HepG2 (cell line): ENCODE data around the gene AMHR2. TPM values are rescaled to one million over a fixed set of nuclear protein-coding genes. Genes with fewer than 3 reads are reported as not detected.

ENCODE experiments used
- ATAC-seq: fragments of 200-7000 bp; cut with Tn5 transposase; 3 replicates; pipeline ENCODE4 v1.9.1; 2020; ENCODE audit warnings: mild to moderate bottlenecking, moderate library complexity
- BruUV-seq: library from RNA; stranded (reverse); fragments of 400-500 nt; replicated peaks from 2 replicates; lab custom pipeline; 2021; lab: Mats Ljungman, UMichigan
- CTCF ChIA-PET: fragments of 300-600 bp; formaldehyde crosslinking; extraction: SDS; loops from one replicate; lab custom pipeline; 2021; ENCODE audit warnings: low total read pairs, inconsistent platforms, low intra/inter-chr PET ratio; lab: Yijun Ruan, JAX
- POLR2A ChIA-PET: fragments of 350-600 bp; sonication (Branson Sonifier 250); formaldehyde crosslinking; loops from one replicate; lab custom pipeline; 2020; ENCODE audit warnings: antibody characterized with exemption, inconsistent platforms; lab: Yijun Ruan, JAX
- DNase-seq: peaks from one replicate; pipeline ENCODE4 v3.0.0-alpha.2; 2015; ENCODE audit warnings: low spot score
- FAIRE-seq: peaks from 3 replicates; lab custom pipeline; 2011; peaks lifted over from hg19 to GRCh38; lab: Jason Lieb, UNC
- H2AFZ ChIP-seq: one replicate; pipeline ENCODE4 v1.6.1; 2011; ENCODE audit warnings: low read length, inconsistent platforms
- H3K27ac ChIP-seq: fragments of 300-600 bp; 3 replicates; pipeline ENCODE4 v1.8.0; 2011; ENCODE audit warnings: mixed run types, mild to moderate bottlenecking, mixed read lengths, low read length, inconsistent platforms; ENCODE audit not compliant: insufficient read depth; ENCODE audit errors: extremely low read length
- H3K27me3 ChIP-seq, 2 experiments: fragments of 200-600 bp in 1 of 2; 2 replicates in 1 of 2; 3 replicates in 1 of 2; pipeline versions ENCODE4 v1.6.0 to v1.8.0; 2011; ENCODE audit warnings: low read length in 2 of 2, mild to moderate bottlenecking in 2 of 2, moderate library complexity in 2 of 2, inconsistent platforms in 1 of 2; ENCODE audit not compliant: insufficient read depth in 2 of 2, control insufficient read depth in 1 of 2
- H3K36me3 ChIP-seq, 2 experiments: fragments of 200-600 bp in 1 of 2; replicated peaks in 1 of 2; 2 replicates in 1 of 2; 3 replicates in 1 of 2; pipeline versions ENCODE4 v1.5.1 to v1.8.0; 2011; ENCODE audit warnings: low read length in 2 of 2, inconsistent platforms in 1 of 2; ENCODE audit not compliant: insufficient read depth in 2 of 2, control insufficient read depth in 1 of 2
- H3K4me1 ChIP-seq: 2 replicates; pipeline ENCODE4 v1.5.1; 2012; ENCODE audit warnings: low read length, inconsistent platforms; ENCODE audit not compliant: insufficient read depth
- H3K4me2 ChIP-seq: 2 replicates; pipeline ENCODE4 v1.6.0; 2011; ENCODE audit warnings: low read depth, low read length, inconsistent platforms
- H3K4me3 ChIP-seq, 3 experiments: fragments of 200-600 bp in 1 of 3; sonication (generic), shearing (Covaris generic) in 1 of 3; replicated peaks in 1 of 3; 2 replicates each; pipeline ENCODE4 v1.5.1; 2011 to 2016; ENCODE audit warnings: low read length in 3 of 3, inconsistent platforms in 2 of 3, low read depth in 2 of 3, mild to moderate bottlenecking in 2 of 3, control low read depth in 1 of 3, mixed read lengths in 1 of 3; ENCODE audit not compliant: insufficient read depth in 1 of 3
- H3K79me2 ChIP-seq: one replicate; pipeline ENCODE4 v1.6.1; 2011; ENCODE audit warnings: low read length, inconsistent platforms; ENCODE audit not compliant: insufficient read depth
- H3K9ac ChIP-seq: 2 replicates; pipeline ENCODE4 v1.6.0; 2011; ENCODE audit warnings: mild to moderate bottlenecking, low read depth, low read length, inconsistent platforms; ENCODE audit not compliant: insufficient read depth
- H3K9me3 ChIP-seq: 2 replicates; pipeline ENCODE4 v1.5.1; 2012; ENCODE audit warnings: mild to moderate bottlenecking, low read length
- H4K20me1 ChIP-seq: 2 replicates; pipeline ENCODE4 v1.6.0; 2011; ENCODE audit warnings: inconsistent platforms, mild to moderate bottlenecking, low read length, moderate library complexity; ENCODE audit not compliant: insufficient read depth
- FOXP4 ChIP-seq: sonication (generic); formaldehyde crosslinking; IDR thresholded peaks from 2 replicates; pipeline ENCODE4 v1.4.0; 2020; ENCODE audit warnings: missing genetic modification reagents
- SKI ChIP-seq: fragments of 450-650 bp; IDR thresholded peaks from one replicate; pipeline ENCODE4 v1.6.1; 2018; ENCODE audit warnings: mild to moderate bottlenecking; ENCODE audit not compliant: partially characterized antibody
- ZBTB10 ChIP-seq: sonication (generic); formaldehyde crosslinking; IDR thresholded peaks from 2 replicates; pipeline ENCODE4 v1.4.0; 2020; ENCODE audit warnings: missing genetic modification reagents, borderline replicate concordance
- ZKSCAN1 ChIP-seq: fragments of 150-350 bp; IDR thresholded peaks from 2 replicates; pipeline ENCODE4 v1.6.1; 2014; ENCODE audit warnings: low read length
- ZNF160 ChIP-seq: sonication (generic); formaldehyde crosslinking; IDR thresholded peaks from 2 replicates; pipeline ENCODE4 v1.8.0; 2022; ENCODE audit warnings: mild to moderate bottlenecking, inconsistent platforms, missing genetic modification reagents
- ZNF552 ChIP-seq: sonication (generic); formaldehyde crosslinking; IDR thresholded peaks from 2 replicates; pipeline ENCODE4 v1.9.0; 2022; ENCODE audit warnings: missing genetic modification reagents, mild to moderate bottlenecking, borderline replicate concordance
- ZNF781 ChIP-seq: sonication (generic); formaldehyde crosslinking; IDR thresholded peaks from 2 replicates; pipeline ENCODE4 v1.5.1; 2020; ENCODE audit warnings: borderline replicate concordance, mild to moderate bottlenecking, missing genetic modification reagents; ENCODE audit errors: not compliant biosample characterization
- WGBS: methylation state at CpG from one replicate; pipeline ENCODE4 v1.1.6; 2017; ENCODE audit warnings: low lambda C conversion rate; 5-methylcytosine and 5-hydroxymethylcytosine counted together
- in situ Hi-C: cut with HindIII; loops from 2 replicates; pipeline ENCODE4 v1.10.0; 2017; ENCODE audit warnings: low pct_unique_long_range_greater_than_20kb; ENCODE audit not compliant: extremely low pct_ligation_motif_present
- intact Hi-C: fragments of 100-400 bp; cut with micrococcal nuclease; formaldehyde crosslinking; loops from one replicate; pipeline ENCODE4 v1.10.0; 2022; ENCODE audit not compliant: unreplicated experiment
- polyA plus RNA-seq, 8 experiments: library from polyadenylated mRNA; depleted of rRNA in 3 of 8; stranded (reverse) in 7 of 8; unstranded in 1 of 8; fragments of >200 nt; fragmentation: Illumina TruSeq in 4 of 8; extraction: Trizol in 4 of 8; gene quantifications; 2 replicates each; pipeline versions ENCODE4 v1.2.1 to v1.2.3, GENCODE V29; 2011 to 2016; ENCODE audit warnings: low read depth in 4 of 8, missing spikeins in 1 of 8, mixed read lengths in 1 of 8; ENCODE audit not compliant: insufficient read depth in 1 of 8
- total RNA-seq, 5 experiments: library from RNA; depleted of rRNA; stranded (reverse); fragments of >200 nt; fragmentation: Illumina TruSeq; extraction: Trizol; gene quantifications; 2 replicates each; pipeline ENCODE4 v1.2.3, GENCODE V29; 2016; ENCODE audit warnings: low read depth in 1 of 5

AMHR2 gene
- total and polyA plus RNA-seq, 2 of the 13 experiments (the other 11 are each of a cell fraction or from before 2014, with no cell fraction given): 0.24 to 0.58 TPM

GRCh38 chr12:53424626-53425514 is 1.2 kb downstream of the AMHR2 start:
- H4K20me1 ChIP-seq: no peaks in the 10 kb centered on the region
- no peaks in the 10 kb centered on the region for H3K9me3 ChIP-seq
- ChIA-PET POLR2A (interaction anchor here (1.2 to 1.7 kb wide), 2 partner anchors 16 to 104 kb away, joined by 8 to 12 read pairs; partner anchors contain the start of genes AAAS and PRR13), CTCF (no interaction called here)
- peak overlapping the region; percentile 77 for H2AFZ ChIP-seq
- 24% methylated on average over 7 of the region's 9 CpGs for WGBS
- ATAC-seq (peak; percentile 5; the same call in 2 of the 3 replicates), DNase-seq (no peak), FAIRE-seq (no peak)
- no peak overlapping the region for H3K27ac ChIP-seq
- H3K4me2 ChIP-seq: peak overlapping the region; percentile 67
- H3K27me3 ChIP-seq: 0 out of 5 replicates have a peak, but pooled peaks cover 0 to 4% of the 10 kb centered on the region in 2 experiments
- H3K4me3 ChIP-seq: peak overlapping the region in 2 of 3 experiments; percentile 25 to 56; a peak in 3 of 6 replicates
- H3K79me2 ChIP-seq: no peaks in the 10 kb centered on the region
- in situ Hi-C loops (loop anchor here (5.0 kb wide), 1 partner anchor 78 kb away; no protein-coding TSS in a partner anchor), intact Hi-C loops (loop anchor here (5.0 kb wide), 1 partner anchor 43 kb away; the partner anchor contains the start of gene SP1)
- H3K4me1 ChIP-seq: peaks cover 62% of the 10 kb centered on the region
- TF ChIP-seq ZNF552 (CRISPR knock-in tag): no peak
- TF ChIP-seq FOXP4 (CRISPR knock-in tag): no peak
- no peak for TF ChIP-seq ZNF160 (CRISPR knock-in tag)
- TF ChIP-seq ZNF781: no peak
- TF ChIP-seq ZKSCAN1: no peak
- no peak for TF ChIP-seq SKI
- TF ChIP-seq ZBTB10: no peak
- H3K9ac ChIP-seq: peak overlapping the region; percentile 61
- no peaks in the 10 kb centered on the region for H3K36me3 ChIP-seq
- no TSS peak for BruUV-seq
